Heart left ventricle (tissue), 16 donors: ENCODE measurements around the gene LSS. TPM values are rescaled to one million over a fixed set of nuclear protein-coding genes. Genes with fewer than 3 reads are reported as not detected.
A peak's percentile ranks its signal among the peaks of the same experiment; 100 is the strongest.
"Not testable (repeated sequence)": the region's sequence is repeated elsewhere in the genome, so short reads cannot be mapped to it uniquely, and the experiment has no call there.

ENCODE experiments used
- ATAC-seq, 4 donors: fragments of 200-7000 bp; cut with Tn5 transposase; one replicate each; pipeline ENCODE4 v1.9.1; 2020 to 2022; ENCODE audit warnings: moderate library complexity in 4 of 4, mild to moderate bottlenecking in 3 of 4, moderate number of reproducible peaks in 1 of 4
- DNase-seq, 5 donors: peaks; one replicate each; pipeline ENCODE4 v3.0.0-alpha.2; 2020
- H3K27ac ChIP-seq, 12 donors: fragments of 200-600 bp; sonication (generic) in 4 of 12; one replicate each; pipeline versions ENCODE4 v1.5.0 to v1.8.0; 2016 to 2022; ENCODE audit warnings: mild to moderate bottlenecking in 2 of 12
- H3K27me3 ChIP-seq, 9 donors: fragments of 200-600 bp; sonication (generic) in 2 of 9; one replicate each; pipeline versions ENCODE4 v1.5.1 to v1.8.0; 2016 to 2022; ENCODE audit warnings: mild to moderate bottlenecking in 3 of 9
- H3K36me3 ChIP-seq, 9 donors: fragments of 200-600 bp; sonication (generic) in 2 of 9; one replicate each; pipeline versions ENCODE4 v1.5.0 to v1.8.0; 2018 to 2022; ENCODE audit warnings: mild to moderate bottlenecking in 2 of 9
- H3K4me1 ChIP-seq, 12 donors: fragments of 200-600 bp; sonication (generic) in 4 of 12; one replicate each; pipeline versions ENCODE4 v1.5.0 to v1.8.0; 2016 to 2022; ENCODE audit warnings: mild to moderate bottlenecking in 3 of 12
- H3K4me3 ChIP-seq, 12 donors: fragments of 200-600 bp; sonication (generic) in 4 of 12; one replicate each; pipeline versions ENCODE4 v1.5.0 to v1.8.0; 2017 to 2022; ENCODE audit warnings: mild to moderate bottlenecking in 9 of 12, moderate library complexity in 4 of 12
- H3K9me3 ChIP-seq, 12 donors: fragments of 200-600 bp; sonication (generic) in 4 of 12; one replicate each; pipeline versions ENCODE4 v1.5.0 to v1.8.0; 2016 to 2022; ENCODE audit warnings: mild to moderate bottlenecking in 1 of 12
- POLR2A ChIP-seq, 2 donors: fragments of 450-650 bp; IDR thresholded peaks; one replicate each; pipeline ENCODE4 v1.6.1; 2017; ENCODE audit warnings: antibody characterized with exemption in 2 of 2, mild to moderate bottlenecking in 2 of 2, moderate library complexity in 2 of 2
- WGBS, 4 donors: extraction: QIAGEN DNeasy Blood & Tissue Kit in 2 of 4; methylation state at CpG; one replicate each; pipeline versions ENCODE4 v1.1.5 to v1.1.7; 2013 to 2018; 5-methylcytosine and 5-hydroxymethylcytosine counted together
- intact Hi-C, 10 donors: fragments of 100-400 bp; cut with DNase I; formaldehyde crosslinking; loops; one replicate each; pipeline versions ENCODE4 v1.11.1 to v1.14.2; 2022
- polyA plus RNA-seq, 2 donors: library from polyadenylated mRNA; stranded (reverse); fragments of 200-250 nt; gene quantifications; one replicate each; pipeline ENCODE4 v1.2.3, GENCODE V29; 2013
- total RNA-seq, 9 donors: library from RNA; depleted of rRNA in 2 of 9; stranded (reverse); fragments of >200 nt in 2 of 9; fragmentation: NEBNext Ultra II Directional in 3 of 9; extraction: Animal tissue kit (Norgen Biotek cat#: 25700) in 3 of 9; gene quantifications; one replicate each; pipeline versions ENCODE4 v1.1.0 to v1.2.4, GENCODE V29; 2016 to 2023
- TF ChIP-seq, protein P1 (sequence below), 12 donors: fragments of 200-600 bp; sonication (generic) in 4 of 12; IDR thresholded peaks; one replicate each; pipeline versions ENCODE4 v1.5.0 to v1.8.0; 2018 to 2022; ENCODE audit warnings: antibody characterized with exemption in 12 of 12, mild to moderate bottlenecking in 5 of 12
- donor health status: ischemic (EF 13 %, LVEDD 7.1; RV severe dilation, severe dysfunction).
- donor health status: healthy with polysubstance abuse.
- donor health status: DM: no; HTN: yes; CAD: no.
- donor health status: DM: no; HTN: no; CAD: no.
- donor health status: ischemic (EF 25% LVEDD 6.9; RV normal size, moderate dysfunction).
- donor health status: ischemic (EF 25% LVEDD 5.7; RV mildly dilated, moderate dysfunction).
- donor health status: healthy.
- donor health status: DM: yes; HTN: yes; CAD: no.
- donor health status: ischemic (EF 35%, LVEDD 5.7; RV mildly dilated, moderate dysfunction).
- donor health status: nonischemic (EF 11% LVEDD 7.7; RV severe dilation, severe dysfunction).
- donor health status: DM: yes; HTN: yes; CAD: no.
- donor health status: PGD.
- donor health status: ischemic (EF 29% LVEDD 5.4; RV normal size, mild dysfunction).
- donor health status: nonischemic (EF 23%, LVEDD 6.1; RV moderate dilation, normal function).

LSS gene
- total and polyA plus RNA-seq, 11 donors = 25.1 to 65.5 (median 40.7) TPM

DNA sequence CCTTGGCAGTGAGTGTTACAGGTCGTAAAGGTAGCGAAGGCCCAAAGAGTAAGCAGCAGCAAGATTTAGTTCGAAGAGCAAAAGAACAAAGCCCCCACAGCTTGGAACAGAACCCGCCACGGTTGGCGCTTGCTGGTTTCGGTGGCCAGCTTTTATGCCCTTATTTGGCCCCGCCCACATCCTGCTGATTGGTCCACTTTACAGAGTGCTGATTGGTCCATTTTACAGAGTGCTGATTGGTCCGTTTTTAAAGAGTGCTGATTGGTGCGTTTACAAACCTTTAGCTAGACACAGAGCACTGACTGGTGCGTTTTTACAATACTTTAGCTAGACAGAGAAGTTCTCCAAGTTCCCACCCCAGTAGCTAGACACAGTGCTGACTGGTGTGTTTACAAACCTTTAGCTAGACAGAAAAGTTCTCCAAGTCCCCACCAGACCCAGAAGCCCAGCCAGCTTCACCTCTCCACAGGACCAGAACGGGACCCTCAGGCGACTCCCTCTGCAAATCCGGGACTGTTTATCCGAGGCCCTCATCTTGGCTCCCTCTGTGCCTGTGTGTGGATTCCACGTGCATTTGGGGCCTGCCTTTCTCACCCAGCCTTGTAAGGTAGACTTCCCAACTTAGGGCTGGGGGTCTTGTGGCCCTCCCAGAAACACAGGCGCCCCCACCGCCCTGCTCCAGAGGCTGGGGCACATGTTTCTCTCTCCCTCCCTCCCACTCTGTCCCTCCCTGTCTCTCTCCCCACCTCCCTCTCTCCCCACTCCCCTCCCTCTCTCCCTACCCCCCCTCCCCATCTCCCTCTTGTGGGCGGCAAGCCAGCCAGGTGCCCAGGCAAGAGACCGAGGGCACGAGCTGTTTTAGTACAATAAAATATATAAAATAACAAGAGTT is 85.7 kb downstream of the LSS start:
- TF ChIP-seq, protein P1, sequence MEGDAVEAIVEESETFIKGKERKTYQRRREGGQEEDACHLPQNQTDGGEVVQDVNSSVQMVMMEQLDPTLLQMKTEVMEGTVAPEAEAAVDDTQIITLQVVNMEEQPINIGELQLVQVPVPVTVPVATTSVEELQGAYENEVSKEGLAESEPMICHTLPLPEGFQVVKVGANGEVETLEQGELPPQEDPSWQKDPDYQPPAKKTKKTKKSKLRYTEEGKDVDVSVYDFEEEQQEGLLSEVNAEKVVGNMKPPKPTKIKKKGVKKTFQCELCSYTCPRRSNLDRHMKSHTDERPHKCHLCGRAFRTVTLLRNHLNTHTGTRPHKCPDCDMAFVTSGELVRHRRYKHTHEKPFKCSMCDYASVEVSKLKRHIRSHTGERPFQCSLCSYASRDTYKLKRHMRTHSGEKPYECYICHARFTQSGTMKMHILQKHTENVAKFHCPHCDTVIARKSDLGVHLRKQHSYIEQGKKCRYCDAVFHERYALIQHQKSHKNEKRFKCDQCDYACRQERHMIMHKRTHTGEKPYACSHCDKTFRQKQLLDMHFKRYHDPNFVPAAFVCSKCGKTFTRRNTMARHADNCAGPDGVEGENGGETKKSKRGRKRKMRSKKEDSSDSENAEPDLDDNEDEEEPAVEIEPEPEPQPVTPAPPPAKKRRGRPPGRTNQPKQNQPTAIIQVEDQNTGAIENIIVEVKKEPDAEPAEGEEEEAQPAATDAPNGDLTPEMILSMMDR (IDR thresholded peaks at IDR 0.05) = no peak
- TF ChIP-seq POLR2A (IDR thresholded peaks at IDR 0.05) = no peak
- H3K36me3 ChIP-seq = no peaks in the 10 kb centered on the region
- 84 to 87% (median 86%) methylated on average over 20 to 21 of the region's 21 CpGs for WGBS, 4 donors
- peak in 3 of 5 donors; percentile 13 to 31 (median 21) for DNase-seq
- H3K4me1 ChIP-seq = peaks cover 0 to 9% (median 6%) of the 10 kb centered on the region in 12 donors
- no peaks in the 10 kb centered on the region for H3K9me3 ChIP-seq
- ATAC-seq = no peak
- intact Hi-C loops = loop anchor here in 6 of 10 donors (5.0 to 10.0 kb wide), 4 partner anchors 82 to 171 kb away; partner anchors contain the start of gene LSS (in 2 of the 6)
- no peaks in the 10 kb centered on the region for H3K27me3 ChIP-seq
- H3K4me3 ChIP-seq = no peak overlapping the region
- peak overlapping the region in 1 of 12 donors; percentile 14 for H3K27ac ChIP-seq

DNA sequence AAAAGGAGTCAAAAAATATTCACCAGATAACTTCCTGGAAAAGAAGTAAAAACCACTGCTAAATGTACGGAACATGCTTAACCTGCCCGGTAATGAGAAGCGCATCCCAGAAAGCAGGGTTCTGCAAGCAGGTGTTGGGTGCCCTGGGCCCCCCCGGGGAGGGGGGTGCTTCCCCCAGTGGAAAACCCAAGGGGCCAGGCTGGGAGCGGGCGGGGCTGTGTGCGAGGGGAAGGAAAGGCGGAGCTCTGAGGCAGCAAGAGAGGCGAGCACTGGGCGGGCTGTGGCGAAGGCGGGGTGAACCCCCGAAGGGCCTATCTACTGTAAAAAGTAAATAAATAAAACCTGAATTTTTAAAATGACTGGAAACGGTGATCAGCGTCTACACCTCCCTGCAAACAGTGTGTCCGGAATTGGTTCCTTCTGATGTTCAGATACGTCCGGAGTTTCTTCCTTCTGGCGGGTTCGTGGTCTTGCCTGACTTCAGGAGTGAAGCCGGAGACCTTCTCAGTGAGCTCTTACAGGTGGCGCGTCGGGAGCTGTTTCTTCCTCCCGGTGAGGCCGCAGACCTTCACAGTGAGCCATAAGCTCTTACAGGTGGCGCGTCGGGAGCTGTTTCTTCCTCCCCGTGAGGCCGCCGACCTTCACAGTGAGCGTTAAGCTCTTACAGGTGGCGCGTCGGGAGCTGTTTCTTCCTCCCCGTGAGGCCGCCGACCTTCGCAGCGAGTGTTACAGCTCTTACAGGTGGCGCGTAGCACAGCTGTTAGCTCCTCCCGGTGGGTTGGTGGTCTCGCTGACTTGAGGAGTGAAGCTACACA is 86.6 kb downstream of the LSS start:
- WGBS, 4 donors = 90 to 93% (median 92%) methylated on average over 45 of the region's 45 CpGs
- H3K4me1 ChIP-seq = peaks cover 0 to 9% (median 6%) of the 10 kb centered on the region in 12 donors
- DNase-seq (peak in 3 of 5 donors; percentile 20 to 54 (median 22)), ATAC-seq (no peak)
- no peaks in the 10 kb centered on the region for H3K27me3 ChIP-seq
- intact Hi-C loops = loop anchor here in 6 of 10 donors (5.0 to 10.0 kb wide), 4 partner anchors 83 to 170 kb away; partner anchors contain the start of gene LSS (in 2 of the 6)
- H3K9me3 ChIP-seq = no peaks in the 10 kb centered on the region
- no peaks in the 10 kb centered on the region for H3K36me3 ChIP-seq
- no peak overlapping the region for H3K4me3 ChIP-seq
- H3K27ac ChIP-seq = no peak overlapping the region
- TF ChIP-seq, protein P1 (IDR thresholded peaks at IDR 0.05) = no peak
- no peak for TF ChIP-seq POLR2A (IDR thresholded peaks at IDR 0.05)

DNA sequence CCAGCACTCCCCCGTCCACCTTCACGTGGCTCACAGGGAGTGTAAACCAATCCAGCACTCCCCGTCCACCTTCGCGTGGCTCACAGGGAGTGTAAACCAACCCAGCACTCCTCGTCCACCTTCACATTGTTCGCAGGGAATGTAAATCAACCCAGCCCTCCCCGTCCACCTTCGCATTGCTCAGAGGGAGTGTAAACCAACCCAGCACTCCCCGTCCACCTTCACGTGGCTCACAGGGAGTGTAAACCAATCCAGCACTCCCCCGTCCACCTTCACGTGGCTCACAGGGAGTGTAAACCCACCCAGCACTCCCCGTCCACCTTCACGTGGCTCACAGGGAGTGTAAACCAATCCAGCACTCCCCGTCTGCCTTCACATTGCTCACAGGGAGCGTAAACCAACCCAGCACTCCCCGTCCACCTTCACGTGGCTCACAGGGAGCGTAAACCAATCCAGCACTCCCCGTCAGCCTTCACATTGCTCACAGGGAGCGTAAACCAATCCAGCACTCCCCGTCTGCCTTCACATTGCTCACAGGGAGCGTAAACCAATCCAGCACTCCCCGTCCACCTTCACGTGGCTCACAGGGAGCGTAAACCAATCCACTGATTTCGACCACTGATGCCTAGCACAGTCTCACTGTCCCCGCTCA is 88.1 kb downstream of the LSS start:
- intact Hi-C loops = loop anchor here in 6 of 10 donors (5.0 to 10.0 kb wide), 4 partner anchors 84 to 168 kb away; partner anchors contain the start of gene LSS (in 2 of the 6)
- not testable (repeated sequence) for H3K27me3 ChIP-seq, H3K36me3 ChIP-seq, H3K27ac ChIP-seq, H3K4me3 ChIP-seq, H3K9me3 ChIP-seq, ATAC-seq
- WGBS, 4 donors = 75 to 81% (median 77%) methylated on average over 29 of the region's 29 CpGs
- peak in 2 of 5 donors; percentile 7 to 31 for DNase-seq
- H3K4me1 ChIP-seq = peaks cover 0 to 13% (median 6%) of the 10 kb centered on the region in 12 donors

DNA sequence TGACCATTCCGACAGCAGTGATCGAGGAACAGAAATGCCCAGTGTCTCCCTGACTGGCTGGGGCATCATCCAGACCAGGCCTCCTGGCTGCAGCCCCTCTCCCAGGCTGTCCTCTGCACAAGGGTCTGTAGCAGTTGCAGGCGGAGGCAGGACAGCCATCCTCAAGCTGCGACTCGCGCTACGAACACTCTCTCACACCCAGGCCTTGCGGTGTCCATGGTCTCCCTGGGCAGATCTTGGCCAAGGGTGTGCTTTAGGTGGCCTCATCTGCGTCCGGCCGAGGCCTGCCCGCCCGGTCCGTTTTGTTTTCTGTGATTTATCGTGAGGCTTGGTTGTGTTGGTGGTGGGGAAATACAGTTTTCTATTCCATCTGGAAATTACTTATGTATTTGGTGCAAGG is 88.9 kb downstream of the LSS start:
- Histone ChIP-seq H3K27ac (no peak overlapping the region), H3K4me1 (peaks cover 0 to 13% (median 6%) of the 10 kb centered on the region in 12 donors), H3K9me3 (no peaks in the 10 kb centered on the region), H3K27me3 (no peaks in the 10 kb centered on the region), H3K4me3 (no peak overlapping the region), H3K36me3 (no peaks in the 10 kb centered on the region)
- DNase-seq (no peak), ATAC-seq (no peak)
- intact Hi-C loops = loop anchor here in 6 of 10 donors (5.0 to 10.0 kb wide), 4 partner anchors 85 to 167 kb away; partner anchors contain the start of gene LSS (in 2 of the 6)
- 91 to 97% (median 95%) methylated on average over 11 to 15 of the region's 15 CpGs for WGBS, 4 donors
- no peak for TF ChIP-seq POLR2A (IDR thresholded peaks at IDR 0.05)
- TF ChIP-seq, protein P1 (IDR thresholded peaks at IDR 0.05) = no peak
